ENCODE measurements around the gene CDH8. TPM values are rescaled to one million over a fixed set of nuclear protein-coding genes. Genes with fewer than 3 reads are reported as not detected.

CDH8 gene
- polyA plus RNA-seq, 3 donors: 4.1 to 4.9 (median 4.7) TPM

GRCh38 chr16:62033065-62033464, 3.2 kb downstream of the CDH8 start:
- no peak for DNase-seq

- no peak for DNase-seq
Observed at GRCh38 chr16:62029947-62030346, 6.3 kb downstream of the CDH8 start.

GRCh38 chr16:62022688-62023087, 13.6 kb downstream of the CDH8 start:
- DNase-seq: no peak

DNA sequence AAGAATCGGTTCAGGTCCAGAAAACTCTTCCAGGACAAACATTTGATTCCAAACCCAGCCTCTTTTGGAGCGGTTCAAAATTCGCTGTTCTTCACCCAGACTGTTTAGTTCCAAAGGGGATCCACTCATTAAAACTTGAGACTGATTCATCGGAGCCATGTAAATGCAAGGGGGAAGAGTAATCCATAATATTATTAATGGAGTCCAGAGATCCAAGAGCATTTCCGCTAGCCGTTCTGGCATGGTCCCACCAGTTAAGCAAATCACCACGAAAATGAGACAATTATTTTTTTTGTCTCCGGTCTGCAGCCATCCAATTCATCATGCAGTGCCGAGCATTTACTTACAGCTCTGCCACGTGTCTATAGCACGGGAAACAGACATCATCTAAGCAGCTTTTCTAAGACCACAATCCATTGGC, 15.1 kb downstream of the CDH8 start:
- DNase-seq: no peak

DNA sequence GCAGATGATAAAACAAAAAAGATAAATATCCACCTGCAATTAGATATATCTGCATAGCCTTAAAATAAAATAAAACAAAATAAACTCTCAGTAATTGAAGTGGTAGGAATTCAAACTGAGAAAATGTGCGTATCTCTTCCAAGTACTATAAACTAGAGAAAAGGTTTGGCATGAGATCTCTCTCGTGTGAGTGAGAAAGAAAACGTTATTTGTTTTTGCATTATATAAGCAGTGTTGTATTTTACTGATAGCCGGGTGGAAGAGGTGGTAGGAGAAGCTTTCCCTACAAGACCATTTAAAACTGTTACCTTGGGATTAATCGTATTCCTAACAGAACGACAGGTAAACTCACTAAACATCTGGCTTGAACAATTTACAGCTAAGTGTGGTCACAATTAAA, 15.6 kb downstream of the CDH8 start:
- DNase-seq: no peak

DNA sequence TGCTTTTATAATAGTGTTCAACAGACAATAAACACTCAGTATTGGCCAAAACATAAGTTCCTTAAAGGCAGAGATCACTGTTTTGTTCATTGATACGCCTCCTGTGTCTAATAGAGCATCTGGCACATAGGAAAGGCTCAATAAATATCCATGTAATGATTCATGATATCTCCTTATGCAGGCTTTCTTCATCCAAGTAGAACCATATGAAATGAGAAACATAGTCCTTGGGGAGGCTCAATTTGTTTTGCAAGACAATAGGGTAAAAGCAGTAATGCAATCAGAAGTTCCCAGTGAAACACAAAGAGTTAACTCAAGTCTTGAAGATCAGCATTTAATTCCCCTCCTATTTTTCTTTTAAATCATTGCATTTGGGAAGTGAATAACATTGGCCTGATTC, 16.4 kb downstream of the CDH8 start:
- DNase-seq: no peak

DNA sequence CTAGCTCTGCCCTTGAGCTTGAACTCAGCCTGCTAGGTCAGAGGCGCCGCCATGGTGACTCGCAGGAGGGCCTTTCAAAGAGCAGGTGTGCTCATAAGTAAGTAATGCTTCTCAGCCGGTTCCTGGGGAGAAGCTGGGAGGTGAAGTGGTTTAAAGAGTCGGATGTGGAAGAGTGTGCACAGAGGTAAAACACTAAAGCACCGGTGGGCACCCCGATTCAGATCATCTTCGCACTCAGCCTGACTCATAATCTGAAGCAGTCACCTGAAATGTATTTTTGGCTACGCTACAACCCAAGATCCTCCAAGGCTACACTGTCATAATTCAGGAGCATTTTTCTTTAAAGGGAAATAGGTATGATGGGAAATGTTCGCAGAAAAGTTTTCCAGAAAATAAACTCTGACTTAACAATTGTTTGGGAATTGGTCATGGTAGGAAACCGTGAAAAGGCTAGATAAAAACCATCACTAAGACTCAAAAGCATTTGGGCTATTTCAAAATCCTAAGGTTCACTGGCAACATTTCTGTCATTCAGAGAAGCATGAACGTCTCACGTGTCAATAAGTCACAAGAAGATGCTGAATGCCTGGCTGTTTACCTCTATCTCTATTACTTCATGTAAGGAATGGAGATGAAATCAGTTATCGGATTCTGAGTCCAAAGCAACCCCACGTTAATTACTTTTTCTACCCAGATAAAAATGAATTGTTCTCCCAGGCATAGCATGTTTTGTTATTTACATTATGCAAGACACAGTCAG, 17.8 kb downstream of the CDH8 start:
- no peak for DNase-seq

- no peak for DNase-seq
Observed at GRCh38 chr16:62014319-62014923, 21.8 kb downstream of the CDH8 start.

DNA sequence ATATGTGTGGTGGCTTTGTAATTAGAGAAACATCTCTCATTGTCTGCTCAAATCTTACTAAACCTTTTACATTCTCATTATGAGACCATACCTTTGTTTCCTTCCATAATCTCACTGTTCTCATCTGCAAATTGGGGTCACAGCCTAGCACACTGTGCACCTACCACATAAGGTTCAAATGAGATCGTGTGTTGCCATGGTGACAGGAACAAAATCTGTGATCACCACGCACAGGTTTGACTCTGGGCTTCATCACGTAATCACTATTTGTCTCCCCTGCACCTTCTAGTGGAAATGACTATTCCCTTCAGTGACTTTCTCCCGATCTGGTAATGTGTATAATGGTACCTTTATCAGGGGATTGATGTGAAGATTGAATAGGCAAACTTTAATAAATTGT, 26.1 kb downstream of the CDH8 start:
- DNase-seq: no peak

GRCh38 chr16:61998460-61998859, 37.8 kb downstream of the CDH8 start:
- no peak for DNase-seq

DNA sequence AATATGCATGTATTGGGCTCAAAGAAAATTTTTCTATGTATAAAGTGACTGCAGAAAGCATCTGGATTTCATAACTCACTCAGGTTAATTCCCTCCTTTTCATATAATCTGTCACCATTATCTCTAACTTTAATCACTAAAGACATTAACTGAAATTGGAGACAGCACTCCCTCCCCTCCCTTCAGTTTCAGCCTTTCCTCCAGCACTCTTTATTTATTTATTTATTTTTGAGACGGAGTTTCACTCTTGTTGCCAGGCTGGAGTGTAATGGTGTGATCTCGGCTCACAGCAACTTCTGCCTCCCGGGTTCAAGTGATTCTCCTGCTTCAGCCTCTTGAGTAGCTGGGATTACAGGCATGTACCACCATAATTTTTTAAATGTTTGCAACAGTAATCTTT, 43.1 kb downstream of the CDH8 start:
- peak; percentile 7 for DNase-seq

- DNase-seq: no peak
Observed at GRCh38 chr16:61987474-61988012, 48.7 kb downstream of the CDH8 start.

GRCh38 chr16:61969077-61969382, 67.2 kb downstream of the CDH8 start:
- no peak for DNase-seq

- no peak for DNase-seq
Observed at GRCh38 chr16:61968242-61969076, 67.8 kb downstream of the CDH8 start.

GRCh38 chr16:61957075-61957855, 79.0 kb downstream of the CDH8 start:
- no peak for DNase-seq

DNA sequence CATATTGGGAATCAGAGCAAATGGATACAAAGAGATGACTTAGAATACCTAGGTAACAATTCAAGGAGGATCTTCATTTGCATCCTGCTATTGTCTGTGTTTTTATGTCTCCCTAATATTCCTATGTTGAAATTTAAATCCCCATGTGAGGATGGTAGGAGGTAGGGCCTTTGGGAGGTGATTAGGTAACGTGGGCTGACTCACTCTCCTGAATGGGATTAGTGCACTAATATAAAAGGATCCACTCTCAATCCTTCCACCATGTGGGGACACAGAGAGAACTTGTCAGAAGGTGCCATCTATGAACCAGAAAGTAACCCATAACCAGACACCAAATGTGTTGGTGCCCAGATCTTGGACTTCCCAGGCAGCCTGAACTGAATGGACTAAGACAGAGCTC, 83.4 kb downstream of the CDH8 start:
- no peak for DNase-seq

DNA sequence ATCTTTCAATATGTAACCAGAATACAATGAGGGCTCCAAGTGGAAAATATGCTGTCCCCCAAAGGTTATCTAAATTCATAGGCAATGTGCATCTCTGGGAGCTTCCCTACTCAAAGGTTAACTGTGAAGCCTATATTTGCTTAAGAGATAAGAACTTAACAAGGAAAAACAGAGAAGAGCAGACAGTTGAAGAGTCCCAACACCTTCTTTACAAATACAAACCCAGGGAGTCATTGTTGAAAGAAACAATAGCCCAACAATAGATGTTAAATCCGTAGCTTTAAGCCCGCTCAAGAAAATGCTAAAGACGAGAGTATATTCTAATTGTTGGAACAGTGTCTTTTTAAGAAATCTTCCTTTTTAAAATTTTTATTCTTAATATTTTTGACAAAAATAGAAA, 87.8 kb downstream of the CDH8 start:
- no peak for DNase-seq

- DNase-seq: no peak
Observed at GRCh38 chr16:61946019-61946418, 90.2 kb downstream of the CDH8 start.

DNA sequence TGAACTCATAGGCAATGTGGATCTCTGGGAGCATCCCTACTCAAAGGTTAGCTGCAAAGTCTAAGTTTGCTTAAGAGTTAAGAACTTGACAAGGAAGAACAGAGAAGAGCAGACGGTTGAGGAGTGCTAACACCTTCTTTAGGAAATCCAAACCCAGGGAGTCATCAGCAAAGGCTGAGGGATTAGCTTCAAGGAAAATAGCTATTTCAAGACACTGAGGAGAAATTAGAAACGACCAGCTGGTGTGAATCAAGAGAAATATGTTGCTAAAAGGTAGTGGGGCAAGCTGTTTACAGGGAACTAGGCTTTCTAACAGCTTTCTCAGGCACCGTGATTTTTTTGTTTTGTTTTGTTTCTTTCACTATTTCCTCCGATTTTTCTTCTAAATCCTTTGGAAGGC, 90.7 kb downstream of the CDH8 start:
- no peak for DNase-seq

GRCh38 chr16:61944004-61944403, 92.2 kb downstream of the CDH8 start:
- no peak for DNase-seq

DNA sequence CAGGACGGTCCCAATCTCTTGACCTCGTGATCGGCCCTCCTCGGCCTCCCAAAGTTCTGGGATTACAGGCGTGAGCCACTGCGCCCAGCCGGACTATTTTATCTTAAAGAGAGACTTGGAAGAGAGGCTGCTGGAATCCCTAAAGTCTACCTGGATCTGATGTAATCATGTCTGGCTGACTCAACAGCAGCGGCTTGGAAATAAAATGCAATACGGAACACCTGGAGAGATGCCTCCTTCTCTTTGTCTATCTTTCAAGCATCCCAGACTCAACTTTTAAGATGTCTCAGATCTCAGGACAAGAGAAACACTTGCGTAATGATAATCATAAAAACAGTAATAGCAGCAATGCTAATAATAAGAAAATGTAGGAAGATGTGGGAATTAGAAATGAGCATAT, 95.6 kb downstream of the CDH8 start:
- DNase-seq: no peak

DNA sequence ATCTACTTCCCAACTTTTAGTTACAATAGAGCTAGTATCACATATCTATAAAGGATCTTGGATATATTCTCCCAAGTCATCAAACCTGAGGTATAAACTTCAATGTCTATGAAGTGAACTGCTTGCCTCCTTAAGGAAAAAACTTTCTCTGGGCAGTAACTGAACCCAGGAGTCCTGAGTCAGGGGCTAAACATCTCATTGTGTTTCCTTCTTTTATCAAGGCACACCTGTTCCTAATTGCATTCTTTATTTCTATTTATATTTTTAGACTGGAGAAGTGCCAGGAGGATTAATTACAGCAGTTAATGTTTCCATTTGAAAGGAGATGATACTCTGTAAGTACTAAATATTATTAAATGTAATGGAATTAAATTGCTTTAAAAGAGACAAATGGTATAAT, 98.6 kb downstream of the CDH8 start:
- DNase-seq: no peak

Data from renal pelvis (tissue), 4 donors.